ENCODE data around the gene GJE1.
"Not testable (repeated sequence)": the region's sequence is repeated elsewhere in the genome, so short reads cannot be mapped to it uniquely, and the experiment has no call there.

GJE1 gene

GRCh38 chr6:142132625-142133024 lies at the start of gene GJE1:
Gene GJE1 (plus strand): TSS chr6:142132925. CDS start chr6:142133159, 234 bp downstream.
- DNase-seq: no peak

- DNase-seq: peak; percentile 70
Measured at GRCh38 chr6:142087950-142088857, 44.5 kb upstream of the GJE1 start.

- DNase-seq: peak; percentile 49
Measured at GRCh38 chr6:142088858-142089216, 43.9 kb upstream of the GJE1 start.

- not testable (repeated sequence) for DNase-seq
Measured at GRCh38 chr6:142104820-142105219, 27.9 kb upstream of the GJE1 start.

GRCh38 chr6:142110820-142111219 lies 21.9 kb upstream of the GJE1 start:
- DNase-seq: not testable (repeated sequence)

- DNase-seq: peak; percentile 80
Measured at GRCh38 chr6:142112451-142113061, 20.2 kb upstream of the GJE1 start.

GRCh38 chr6:142117366-142117765 lies 15.4 kb upstream of the GJE1 start:
- DNase-seq: no peak

- DNase-seq: no peak
Measured at GRCh38 chr6:142118328-142118727, 14.4 kb upstream of the GJE1 start.

- DNase-seq: no peak
Measured at GRCh38 chr6:142118925-142119324, 13.8 kb upstream of the GJE1 start.

GRCh38 chr6:142121342-142121741 lies 11.4 kb upstream of the GJE1 start:
- no peak for DNase-seq

- DNase-seq: no peak
Measured at GRCh38 chr6:142130814-142131213, 1.9 kb upstream of the GJE1 start.

GRCh38 chr6:142138876-142139275 lies 6.2 kb downstream of the GJE1 start:
- no peak for DNase-seq

GRCh38 chr6:142141531-142141930 lies 8.8 kb downstream of the GJE1 start:
- DNase-seq: not testable (repeated sequence)

- DNase-seq: peak; percentile 98
Measured at GRCh38 chr6:142146828-142147662, 14.3 kb downstream of the GJE1 start, which contains the start of the genes NMBR and VTA1. Gene NMBR (minus strand): TSS chr6:142147122. CDS start chr6:142088658, 58,464 bp downstream. Gene VTA1 (plus strand): TSS chr6:142147263. CDS start chr6:142147288, 25 bp downstream.

GRCh38 chr6:142152746-142153145 lies 20.0 kb downstream of the GJE1 start:
- DNase-seq: peak; percentile 14

GRCh38 chr6:142153196-142153595 lies 20.5 kb downstream of the GJE1 start:
- no peak for DNase-seq

GRCh38 chr6:142154336-142154735 lies 21.6 kb downstream of the GJE1 start:
- no peak for DNase-seq

- DNase-seq: no peak
Measured at GRCh38 chr6:142155091-142155490, 22.4 kb downstream of the GJE1 start.

- DNase-seq: peak; percentile 17
Measured at GRCh38 chr6:142155895-142156757, 23.4 kb downstream of the GJE1 start.

GRCh38 chr6:142156758-142157068 lies 24.0 kb downstream of the GJE1 start:
- not testable (repeated sequence) for DNase-seq

GRCh38 chr6:142162780-142163179 lies 30.1 kb downstream of the GJE1 start:
- DNase-seq: no peak

- peak; percentile 16 for DNase-seq
Measured at GRCh38 chr6:142165227-142165626, 32.5 kb downstream of the GJE1 start.

All from NCI-H2171 treated with DMSO at 0.1 percent for 48 hours (cell line).